Smooth muscle cell (in vitro differentiated cells): ENCODE measurements around the gene FZD8. TPM values are rescaled to one million over a fixed set of nuclear protein-coding genes. Genes with fewer than 3 reads are reported as not detected.

Experiments used
- DNase-seq: peaks from one replicate; lab custom pipeline; 2025; ENCODE audit not compliant: unreplicated experiment; lab: John Stamatoyannopoulos, UW
- H2AFZ ChIP-seq: fragments of 200-600 bp; sonication (generic); 2 replicates; pipeline ENCODE4 v1.6.0; 2016; ENCODE audit warnings: antibody characterized with exemption, low read depth, mild to moderate bottlenecking
- H3F3A ChIP-seq: fragments of 200-600 bp; sonication (generic); 2 replicates; pipeline ENCODE4 v1.6.0; 2017; ENCODE audit warnings: antibody characterized with exemption, low read depth
- H3K27ac ChIP-seq: fragments of 200-600 bp; sonication (generic); 2 replicates; pipeline ENCODE4 v1.5.1; 2016; ENCODE audit warnings: low read depth, mild to moderate bottlenecking
- H3K27me3 ChIP-seq: fragments of 200-600 bp; sonication (generic); 2 replicates; pipeline ENCODE4 v1.6.1; 2016; ENCODE audit warnings: low read depth, mild to moderate bottlenecking
- H3K36me3 ChIP-seq: fragments of 200-600 bp; sonication (generic); 2 replicates; pipeline ENCODE4 v1.5.1; 2016; ENCODE audit warnings: low read depth
- H3K4me1 ChIP-seq: fragments of 200-600 bp; sonication (generic); 2 replicates; pipeline ENCODE4 v1.5.1; 2016; ENCODE audit warnings: low read depth
- H3K4me2 ChIP-seq: fragments of 200-600 bp; sonication (generic); 2 replicates; pipeline ENCODE4 v1.6.0; 2016; ENCODE audit warnings: mild to moderate bottlenecking
- H3K4me3 ChIP-seq: fragments of 200-600 bp; sonication (generic); 2 replicates; pipeline ENCODE4 v1.5.1; 2016; ENCODE audit warnings: mild to moderate bottlenecking
- H3K79me2 ChIP-seq: fragments of 200-600 bp; sonication (generic); 2 replicates; pipeline ENCODE4 v1.6.0; 2016; ENCODE audit warnings: low read depth, mild to moderate bottlenecking
- H3K9ac ChIP-seq: fragments of 200-600 bp; sonication (generic); 2 replicates; pipeline ENCODE4 v1.6.0; 2016; ENCODE audit warnings: low read depth
- H3K9me3 ChIP-seq: fragments of 200-600 bp; sonication (generic); replicated peaks from 2 replicates; pipeline ENCODE4 v1.5.1; 2016; ENCODE audit warnings: low read depth
- H4K20me1 ChIP-seq: fragments of 200-600 bp; sonication (generic); 2 replicates; pipeline ENCODE4 v1.6.0; 2016; ENCODE audit warnings: low read depth
- WGBS: methylation state at CpG from one replicate; pipeline ENCODE4 v1.1.7; 2016; ENCODE audit warnings: low lambda C conversion rate; 5-methylcytosine and 5-hydroxymethylcytosine counted together
- polyA plus RNA-seq: library from polyadenylated mRNA; unstranded; fragments of >200 nt; fragmentation: Nextera tagmentation; extraction: Ambion mirVana; gene quantifications from 2 replicates; pipeline ENCODE4 v1.2.1, GENCODE V29; 2016
- total RNA-seq: library from RNA; depleted of rRNA; stranded (reverse); fragments of >200 nt; gene quantifications from 2 replicates; pipeline ENCODE4 v1.2.3, GENCODE V29; 2014
- TF ChIP-seq, protein P1 (sequence below): fragments of 200-600 bp; sonication (generic); IDR thresholded peaks from 2 replicates; pipeline ENCODE4 v1.5.1; 2017; ENCODE audit warnings: borderline replicate concordance, mild to moderate bottlenecking, antibody characterized with exemption; ENCODE audit not compliant: insufficient read depth, poor library complexity, severe bottlenecking

The FZD8 gene
- total and polyA plus RNA-seq, 2 experiments from 2014 or later = 4.8 to 15.3 TPM

DNA sequence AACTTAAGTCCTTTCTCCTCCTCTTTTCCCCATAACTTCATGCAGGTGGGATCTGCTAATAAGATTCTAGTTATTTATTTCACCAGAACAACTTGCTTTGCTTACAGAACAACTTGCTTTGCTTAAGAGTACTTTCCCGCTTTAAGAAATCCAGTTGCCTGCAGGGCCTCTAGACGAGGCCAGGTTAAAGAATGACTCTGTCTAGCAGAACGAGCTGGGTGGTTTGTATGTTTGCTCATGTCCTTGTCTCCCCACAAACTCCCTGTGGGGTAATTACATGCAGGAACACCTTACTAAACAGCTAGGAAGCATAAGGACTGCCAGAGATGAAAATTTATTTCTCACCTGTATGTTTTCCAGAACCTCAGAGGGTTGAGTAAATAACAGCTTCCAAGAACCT lies 8.8 kb upstream of the FZD8 start:
- peaks cover 15% of the 10 kb centered on the region for H3K27me3 ChIP-seq
- TF ChIP-seq, protein P1, sequence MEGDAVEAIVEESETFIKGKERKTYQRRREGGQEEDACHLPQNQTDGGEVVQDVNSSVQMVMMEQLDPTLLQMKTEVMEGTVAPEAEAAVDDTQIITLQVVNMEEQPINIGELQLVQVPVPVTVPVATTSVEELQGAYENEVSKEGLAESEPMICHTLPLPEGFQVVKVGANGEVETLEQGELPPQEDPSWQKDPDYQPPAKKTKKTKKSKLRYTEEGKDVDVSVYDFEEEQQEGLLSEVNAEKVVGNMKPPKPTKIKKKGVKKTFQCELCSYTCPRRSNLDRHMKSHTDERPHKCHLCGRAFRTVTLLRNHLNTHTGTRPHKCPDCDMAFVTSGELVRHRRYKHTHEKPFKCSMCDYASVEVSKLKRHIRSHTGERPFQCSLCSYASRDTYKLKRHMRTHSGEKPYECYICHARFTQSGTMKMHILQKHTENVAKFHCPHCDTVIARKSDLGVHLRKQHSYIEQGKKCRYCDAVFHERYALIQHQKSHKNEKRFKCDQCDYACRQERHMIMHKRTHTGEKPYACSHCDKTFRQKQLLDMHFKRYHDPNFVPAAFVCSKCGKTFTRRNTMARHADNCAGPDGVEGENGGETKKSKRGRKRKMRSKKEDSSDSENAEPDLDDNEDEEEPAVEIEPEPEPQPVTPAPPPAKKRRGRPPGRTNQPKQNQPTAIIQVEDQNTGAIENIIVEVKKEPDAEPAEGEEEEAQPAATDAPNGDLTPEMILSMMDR = no peak
- no peak overlapping the region for H3K4me2 ChIP-seq
- H3K79me2 ChIP-seq = no peaks in the 10 kb centered on the region
- no peaks in the 10 kb centered on the region for H3K36me3 ChIP-seq
- H3K4me3 ChIP-seq = no peak overlapping the region
- 81% methylated on average over 3 of the region's 3 CpGs for whole genome bisulfite sequencing
- H3K4me1 ChIP-seq = no peaks in the 10 kb centered on the region
- H3K9me3 ChIP-seq = no peaks in the 10 kb centered on the region
- H2AFZ ChIP-seq = no peak overlapping the region
- no peak overlapping the region for H3K9ac ChIP-seq
- H4K20me1 ChIP-seq = no peaks in the 10 kb centered on the region
- H3K27ac ChIP-seq = no peak overlapping the region
- DNase-seq = no peak
- H3F3A ChIP-seq = no peaks in the 10 kb centered on the region

DNA sequence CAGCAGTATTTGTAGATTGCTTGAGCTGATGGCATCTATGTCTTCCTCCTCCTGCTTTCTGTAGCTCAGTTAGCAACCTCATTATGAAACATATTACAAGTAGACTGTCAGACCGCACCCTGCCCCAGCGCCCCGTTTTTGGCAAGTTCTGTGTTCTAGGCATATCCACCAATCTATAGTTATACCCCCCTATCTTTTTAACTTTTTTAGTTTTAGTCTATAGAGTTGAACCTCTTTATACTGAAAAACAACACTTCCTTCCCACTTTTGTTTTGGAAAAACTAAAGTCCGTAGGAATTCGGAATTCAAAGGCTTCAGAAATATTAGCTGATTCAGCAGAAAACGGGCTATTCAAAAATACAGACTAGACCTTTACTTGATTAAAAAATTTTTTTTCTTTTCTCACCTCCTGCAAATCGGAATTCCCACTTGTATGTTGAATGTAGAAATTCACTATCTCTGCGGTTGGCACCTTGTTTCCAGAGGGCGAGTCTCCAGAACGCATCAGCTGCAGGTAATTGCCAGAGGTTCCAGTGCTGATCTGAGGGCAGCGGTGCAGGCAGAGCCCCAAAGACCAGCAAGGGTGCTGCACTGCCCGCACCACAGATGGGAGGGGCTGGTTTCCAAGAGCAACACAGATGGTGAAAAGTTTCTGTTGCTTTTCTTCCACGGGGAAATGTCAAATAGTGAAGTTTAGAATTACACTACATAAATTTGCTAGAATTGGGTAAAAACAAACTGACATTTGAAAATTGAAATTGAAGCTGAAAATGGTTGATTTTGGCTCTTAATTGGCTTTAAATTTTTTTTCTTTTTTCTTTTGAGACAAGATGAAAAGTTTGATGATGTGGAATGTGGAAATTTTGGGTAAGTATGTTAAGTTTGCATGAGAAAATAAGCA lies 2.2 kb upstream of the FZD8 start:
- Histone ChIP-seq H3K4me1 (peaks cover 16% of the 10 kb centered on the region), H3K9ac (no peak overlapping the region), H3K4me3 (peak overlapping the region; percentile 64), H3F3A (no peaks in the 10 kb centered on the region), H3K4me2 (peak overlapping the region; percentile 85), H3K27ac (no peak overlapping the region), H2AFZ (peak overlapping the region; percentile 96), H3K9me3 (no peaks in the 10 kb centered on the region), H4K20me1 (peaks cover 7% of the 10 kb centered on the region), H3K27me3 (peaks cover 4% of the 10 kb centered on the region), H3K79me2 (peaks cover 12% of the 10 kb centered on the region), H3K36me3 (no peaks in the 10 kb centered on the region)
- TF ChIP-seq, protein P1 = no peak
- WGBS = 18% methylated on average over 13 of the region's 13 CpGs
- DNase-seq = no peak

DNA sequence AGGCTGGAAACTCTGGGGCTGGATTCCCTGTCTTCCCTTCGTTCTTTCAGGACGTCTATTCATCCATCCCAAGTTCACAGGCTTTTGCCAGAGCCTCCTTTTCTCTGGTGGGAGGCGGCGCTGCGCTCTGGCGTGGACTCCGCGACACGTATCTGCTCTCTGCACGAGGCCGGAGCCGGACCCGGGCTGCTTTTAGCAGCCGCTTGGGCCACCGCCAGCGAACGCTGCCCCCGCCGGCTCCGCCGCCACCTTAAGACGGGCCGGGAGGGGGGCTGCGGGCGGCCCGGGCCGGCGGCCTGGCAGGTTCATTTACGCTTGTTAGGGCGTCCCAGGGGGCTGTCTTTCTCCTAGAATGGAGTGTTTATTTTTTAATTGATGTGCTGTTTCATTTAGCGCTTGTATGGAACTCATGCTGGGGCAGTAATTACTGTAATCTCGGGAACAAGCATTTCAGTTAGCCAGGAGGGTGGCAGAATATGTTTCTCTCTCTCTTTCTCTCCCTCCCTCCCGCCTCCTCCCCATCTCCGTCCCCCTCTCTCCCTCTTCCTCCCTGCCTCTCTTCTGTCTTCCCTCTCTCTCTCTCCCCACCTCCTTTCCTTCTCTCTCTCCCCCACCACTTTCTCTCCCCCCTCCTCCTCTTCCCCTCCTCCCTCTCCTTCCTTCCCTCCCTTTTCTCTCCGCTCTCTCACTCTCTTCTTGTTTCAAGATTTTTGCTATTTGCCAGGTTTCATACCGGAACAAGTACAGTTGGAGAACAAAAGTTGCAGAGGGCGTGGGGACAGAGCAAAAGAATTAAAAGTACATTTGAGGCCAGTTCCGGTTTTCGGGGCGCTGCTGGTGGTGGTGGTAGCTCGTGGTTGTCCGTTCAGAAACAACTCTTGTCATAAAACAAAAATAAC lies 1.3 kb upstream of the FZD8 start:
- Histone ChIP-seq H2AFZ (peak overlapping the region; percentile 96), H4K20me1 (peaks cover 13% of the 10 kb centered on the region), H3K36me3 (no peaks in the 10 kb centered on the region), H3K27ac (no peak overlapping the region), H3K9ac (no peak overlapping the region), H3F3A (no peaks in the 10 kb centered on the region), H3K9me3 (no peaks in the 10 kb centered on the region), H3K4me1 (peaks cover 23% of the 10 kb centered on the region), H3K4me3 (peak overlapping the region; percentile 64), H3K79me2 (peaks cover 12% of the 10 kb centered on the region), H3K27me3 (peaks cover 4% of the 10 kb centered on the region), H3K4me2 (peak overlapping the region; percentile 85)
- DNase-seq = peak; percentile 15
- WGBS = 2% methylated on average over 39 of the region's 42 CpGs
- TF ChIP-seq, protein P1 = no peak
